ENCODE data around the gene SNTG2.

DNA sequence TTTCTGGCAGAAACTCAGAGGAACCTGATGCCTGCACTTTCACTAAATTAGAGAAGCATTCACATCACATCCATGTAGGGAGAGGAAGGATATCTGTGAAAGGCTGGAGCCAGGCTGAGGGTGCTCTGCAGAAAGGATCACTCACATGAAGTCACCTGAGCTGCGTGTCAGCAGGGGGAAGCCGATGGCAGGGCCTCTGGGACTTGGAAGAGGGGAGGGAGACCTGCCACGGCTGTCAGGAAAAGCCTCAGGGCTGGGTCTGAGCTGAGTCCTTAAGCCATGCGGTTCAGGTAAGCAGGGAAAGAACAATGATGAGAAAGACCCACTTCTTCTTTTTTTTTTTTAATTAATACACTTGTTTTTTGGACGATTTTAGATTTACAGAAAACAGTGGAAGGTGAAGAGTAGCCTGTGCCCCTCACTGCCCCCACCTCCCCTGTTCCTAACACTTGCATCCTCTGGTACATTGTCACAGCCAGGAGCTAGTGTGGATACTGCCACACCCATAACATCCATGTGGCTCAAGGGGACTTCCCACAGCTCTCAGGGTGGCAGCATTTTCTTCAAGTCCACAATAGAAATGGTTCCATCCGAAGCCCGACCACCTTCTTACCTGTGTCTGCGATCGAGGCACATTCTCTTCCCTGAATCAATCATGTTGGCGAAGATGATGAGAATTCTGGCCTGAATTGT lies 306.1 kb downstream of the SNTG2 start:
- TF ChIP-seq SUZ12 (IDR thresholded peaks at IDR 0.05; ENCODE audit: unreplicated experiment) (no peak), RAD51 (IDR thresholded peaks at IDR 0.05) (no peak), EP300 (IDR thresholded peaks at IDR 0.05; ENCODE audit: borderline replicate concordance in 1 of 2, control insufficient read depth in 1 of 2, low read depth in 2 of 2, low read length in 2 of 2) (no peak)
